Mononuclear cell (primary cell): ENCODE measurements around the gene PRIM2. TPM values are rescaled to one million over a fixed set of nuclear protein-coding genes. Genes with fewer than 3 reads are reported as not detected.
"Not testable (repeated sequence)": the region's sequence is repeated elsewhere in the genome, so short reads cannot be mapped to it uniquely, and the experiment has no call there.

Experiments used
- H3K27me3 ChIP-seq: 2 replicates; pipeline ENCODE4 v1.6.0; 2011; ENCODE audit warnings: low read length, control low read depth; ENCODE audit not compliant: insufficient read depth
- H3K4me1 ChIP-seq: 2 replicates; pipeline ENCODE4 v1.5.1; 2011; ENCODE audit warnings: mild to moderate bottlenecking, low read length, control low read depth; ENCODE audit not compliant: insufficient read depth
- H3K4me3 ChIP-seq: 2 replicates; pipeline ENCODE4 v1.5.1; 2011; ENCODE audit warnings: mild to moderate bottlenecking, low read length, moderate library complexity
- H3K9me3 ChIP-seq: 2 replicates; pipeline ENCODE4 v1.5.1; 2011; ENCODE audit warnings: low read depth, mild to moderate bottlenecking, control low read depth, low read length
- total RNA-seq: library from RNA; depleted of rRNA; stranded (reverse); fragments of >200 nt; gene quantifications from one replicate; pipeline ENCODE4 v1.2.3, GENCODE V29; 2012

The PRIM2 gene
- total RNA-seq, 1 donor: 11.3 TPM

DNA sequence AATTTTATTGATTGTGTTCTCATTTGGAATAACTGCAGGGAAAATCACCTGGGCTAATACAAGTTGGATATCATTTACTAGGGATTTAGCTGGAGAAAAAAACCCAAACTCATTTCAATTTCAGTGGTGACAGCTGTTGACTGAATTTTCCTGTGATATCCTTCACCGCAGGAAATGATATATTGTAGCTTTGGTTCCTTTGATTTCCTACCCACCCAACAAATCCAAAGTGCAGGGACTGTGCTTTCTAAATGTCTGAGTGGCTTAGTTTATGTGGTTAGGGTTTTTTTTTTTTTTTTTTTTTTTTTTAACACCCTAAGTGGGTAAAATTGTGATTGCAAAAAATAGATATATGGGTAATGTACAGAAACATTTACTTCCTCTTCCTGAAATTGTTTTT is 203.7 kb downstream of the PRIM2 start:
- H3K9me3 ChIP-seq, H3K27me3 ChIP-seq, H3K4me3 ChIP-seq, H3K4me1 ChIP-seq: not testable (repeated sequence)

DNA sequence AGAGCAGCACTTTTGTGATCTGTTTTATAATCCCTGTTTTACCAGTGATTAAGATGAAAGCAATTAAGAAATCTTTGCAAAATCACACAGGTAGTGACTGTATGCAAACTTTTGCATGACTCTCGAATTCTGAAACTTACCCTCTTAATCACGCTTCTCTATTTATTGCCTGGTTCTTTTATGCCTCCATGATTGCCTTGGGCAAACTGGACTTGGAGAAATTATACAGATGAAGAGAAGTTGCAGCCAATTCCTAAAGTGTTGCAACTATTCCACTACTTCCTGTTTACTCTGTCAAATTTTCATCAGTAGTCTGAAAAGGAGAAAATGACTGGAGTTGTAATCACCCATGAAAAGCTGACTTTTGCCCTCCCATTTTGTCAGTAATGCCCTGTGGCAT is 205.8 kb downstream of the PRIM2 start:
- H3K27me3 ChIP-seq, H3K9me3 ChIP-seq, H3K4me3 ChIP-seq, H3K4me1 ChIP-seq: not testable (repeated sequence)

DNA sequence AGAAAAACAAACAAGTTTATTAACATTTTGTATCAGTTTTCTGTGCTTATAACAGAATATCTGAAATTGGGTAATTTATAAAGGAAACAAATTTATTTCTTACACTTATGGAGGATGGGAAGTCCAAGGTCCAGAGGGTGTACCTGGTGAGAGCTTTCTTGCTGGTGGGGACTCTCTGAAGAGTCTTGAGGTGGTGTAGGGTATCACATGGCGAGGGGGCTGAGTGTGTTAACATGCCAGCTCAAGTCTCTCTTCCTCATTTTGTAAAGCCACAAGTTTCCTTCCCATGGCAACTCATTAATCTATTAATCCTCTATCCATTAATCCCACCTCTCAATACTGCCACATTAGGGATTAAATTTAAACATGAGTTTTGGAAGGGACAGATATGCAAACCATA is 212.3 kb downstream of the PRIM2 start:
- H3K9me3 ChIP-seq, H3K4me1 ChIP-seq, H3K27me3 ChIP-seq, H3K4me3 ChIP-seq: not testable (repeated sequence)

DNA sequence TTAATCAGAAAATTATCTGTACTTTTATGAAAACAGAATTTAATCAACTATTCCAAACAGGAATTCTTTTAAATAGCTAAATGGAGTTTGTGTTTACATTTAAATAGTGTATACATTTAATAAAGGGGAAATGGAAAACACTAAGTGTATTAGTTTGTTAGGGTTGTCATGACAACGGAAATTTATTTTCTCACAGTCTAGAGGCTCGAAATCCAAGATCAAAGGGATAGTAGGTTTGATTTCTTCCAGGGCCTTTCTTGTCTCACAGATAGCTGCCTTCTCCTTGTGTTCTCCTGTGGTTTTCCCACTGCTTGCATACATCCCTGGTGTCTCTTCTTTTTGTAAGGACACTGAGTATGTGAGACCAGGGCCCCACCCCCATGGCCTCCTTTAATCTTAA is 215.2 kb downstream of the PRIM2 start:
- not testable (repeated sequence) for H3K27me3 ChIP-seq, H3K9me3 ChIP-seq, H3K4me1 ChIP-seq, H3K4me3 ChIP-seq

DNA sequence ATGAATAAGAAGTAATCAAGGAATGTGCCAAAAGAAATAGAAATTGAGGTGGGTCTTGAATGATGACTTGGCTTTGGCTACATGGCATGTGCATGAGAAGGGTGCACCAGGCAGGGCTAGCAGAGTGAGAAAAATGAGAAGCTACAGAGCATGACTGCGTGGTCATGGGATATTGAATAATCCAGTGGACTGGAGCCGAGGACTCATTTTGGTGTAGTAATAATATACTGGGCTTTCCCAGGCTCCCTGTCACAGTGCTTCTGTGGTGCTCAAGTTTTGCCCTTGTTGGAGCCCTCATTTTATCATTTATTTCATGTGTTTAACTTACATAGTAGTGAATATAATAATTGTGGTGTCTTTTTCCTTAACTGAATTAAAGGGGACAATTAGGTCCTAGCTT is 217.7 kb downstream of the PRIM2 start:
- not testable (repeated sequence) for H3K9me3 ChIP-seq, H3K27me3 ChIP-seq, H3K4me3 ChIP-seq, H3K4me1 ChIP-seq

DNA sequence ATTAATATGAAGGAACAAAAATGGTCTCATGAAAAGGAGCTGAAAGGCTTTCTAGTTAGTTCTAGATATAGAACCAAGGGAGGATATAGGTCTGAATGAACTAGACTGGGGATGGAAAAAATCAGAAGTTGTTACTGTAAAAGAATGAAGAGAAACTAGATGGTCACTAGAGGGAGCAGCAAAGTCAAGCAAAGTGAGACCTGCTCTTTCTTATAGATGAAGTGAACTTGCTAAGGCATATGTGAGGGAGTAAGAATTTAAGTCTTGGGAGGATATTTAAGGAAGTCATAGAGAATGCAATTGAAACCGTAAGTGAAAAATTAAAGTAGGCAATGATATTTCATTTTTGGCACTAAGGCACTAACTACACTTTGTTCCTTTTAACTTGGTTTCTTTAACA is 218.6 kb downstream of the PRIM2 start:
- H3K9me3 ChIP-seq, H3K4me3 ChIP-seq, H3K4me1 ChIP-seq, H3K27me3 ChIP-seq: not testable (repeated sequence)

DNA sequence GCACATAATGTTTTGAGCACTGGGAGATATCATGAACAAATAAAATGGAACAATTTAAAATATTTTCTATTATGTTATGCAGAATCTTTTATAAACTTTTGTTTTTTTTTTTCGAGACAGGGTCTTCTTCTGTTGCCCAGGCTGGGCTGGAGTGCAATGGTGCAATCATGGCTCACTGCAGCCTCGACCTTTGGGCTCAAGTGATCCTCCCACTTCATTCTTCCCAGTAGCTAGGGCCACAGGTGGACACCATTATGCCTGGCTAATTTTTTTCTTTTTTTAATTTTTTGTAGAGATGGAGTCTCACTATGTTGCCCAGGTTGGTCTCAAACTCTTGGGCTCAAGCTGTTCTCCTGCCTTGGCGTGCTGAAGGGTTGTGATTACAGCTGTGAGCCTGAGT is 220.5 kb downstream of the PRIM2 start:
- not testable (repeated sequence) for H3K9me3 ChIP-seq, H3K27me3 ChIP-seq, H3K4me1 ChIP-seq

DNA sequence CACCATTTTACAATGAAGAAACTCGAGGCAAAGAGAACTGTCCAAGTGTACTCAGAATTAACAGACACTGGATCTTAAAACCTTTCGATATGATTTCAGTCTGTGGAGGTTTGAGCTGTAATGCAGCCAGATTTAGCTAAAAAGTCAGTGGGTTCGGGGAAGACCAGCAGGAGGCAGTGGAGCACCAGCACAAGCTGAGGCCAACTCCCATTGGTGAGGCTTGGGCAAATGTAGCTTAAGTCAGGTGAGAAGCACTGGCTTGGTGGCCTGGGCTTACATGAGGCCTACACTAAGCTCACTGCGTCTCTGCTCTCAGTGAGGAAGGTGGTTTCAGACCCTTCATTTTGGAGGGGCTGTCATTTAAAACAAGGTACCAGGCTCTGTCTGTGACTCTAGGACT is 234.5 kb downstream of the PRIM2 start:
- H3K4me3 ChIP-seq, H3K4me1 ChIP-seq, H3K9me3 ChIP-seq, H3K27me3 ChIP-seq: not testable (repeated sequence)

More for the DNA sequence above, 220.5 kb downstream of the PRIM2 start:
- H3K4me3 ChIP-seq: not testable (repeated sequence)

DNA sequence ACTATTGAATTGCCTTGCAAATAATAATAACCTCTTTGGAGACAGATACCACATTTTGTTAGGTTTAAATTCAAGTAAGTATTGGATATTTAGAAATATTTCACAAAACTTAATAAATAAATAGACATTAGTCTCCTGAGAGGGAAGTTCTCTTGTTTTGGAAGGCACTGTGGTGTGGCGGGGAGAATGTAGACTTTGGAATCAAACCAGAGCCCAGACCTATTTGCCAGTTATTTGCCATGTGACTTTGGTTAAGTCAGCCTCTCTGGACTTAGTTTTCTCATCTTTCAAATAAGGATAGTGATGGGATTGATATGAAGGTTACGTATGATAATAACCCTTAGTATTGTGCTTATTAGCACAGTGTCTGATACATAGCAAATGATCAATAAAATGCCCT is 240.4 kb downstream of the PRIM2 start:
- not testable (repeated sequence) for H3K9me3 ChIP-seq, H3K27me3 ChIP-seq, H3K4me3 ChIP-seq, H3K4me1 ChIP-seq

DNA sequence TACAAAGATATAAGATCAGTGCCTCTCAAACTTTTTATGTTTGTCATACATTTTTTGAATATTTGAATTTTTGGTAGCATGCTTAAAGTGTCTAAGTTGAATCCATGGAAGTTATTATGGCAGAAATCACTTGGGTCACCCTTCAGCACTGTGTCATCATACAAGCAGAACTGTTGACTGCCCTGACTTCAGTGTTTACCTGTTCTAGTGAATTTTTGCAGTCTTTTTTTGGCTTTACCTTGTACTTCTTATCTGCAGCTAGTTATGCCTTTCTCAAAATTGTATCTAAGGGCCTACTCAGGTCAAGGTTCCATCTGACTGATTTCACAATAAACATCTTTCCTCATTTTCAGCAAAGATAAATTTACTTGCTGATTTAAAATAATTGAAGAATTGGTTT is 241.7 kb downstream of the PRIM2 start:
- not testable (repeated sequence) for H3K4me3 ChIP-seq, H3K9me3 ChIP-seq, H3K27me3 ChIP-seq, H3K4me1 ChIP-seq

DNA sequence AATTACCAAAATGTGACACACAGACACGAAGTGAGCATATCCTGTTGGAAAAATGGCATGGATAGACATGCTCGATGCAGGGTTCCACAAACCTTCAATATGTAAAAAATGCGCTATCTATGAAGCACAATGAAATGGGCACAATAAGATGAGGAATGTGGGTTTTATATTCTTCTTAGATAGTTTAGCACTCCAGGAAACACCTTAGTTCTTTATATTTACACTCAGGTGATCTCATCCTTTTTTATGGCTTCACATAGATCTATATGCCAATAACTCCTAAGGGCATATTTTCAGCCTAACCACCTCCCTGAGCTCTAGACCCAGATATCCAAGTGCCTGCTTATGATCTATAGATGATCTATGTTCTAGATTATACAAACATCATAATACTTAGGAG is 244.8 kb downstream of the PRIM2 start:
- H3K4me3 ChIP-seq, H3K9me3 ChIP-seq, H3K4me1 ChIP-seq, H3K27me3 ChIP-seq: not testable (repeated sequence)

DNA sequence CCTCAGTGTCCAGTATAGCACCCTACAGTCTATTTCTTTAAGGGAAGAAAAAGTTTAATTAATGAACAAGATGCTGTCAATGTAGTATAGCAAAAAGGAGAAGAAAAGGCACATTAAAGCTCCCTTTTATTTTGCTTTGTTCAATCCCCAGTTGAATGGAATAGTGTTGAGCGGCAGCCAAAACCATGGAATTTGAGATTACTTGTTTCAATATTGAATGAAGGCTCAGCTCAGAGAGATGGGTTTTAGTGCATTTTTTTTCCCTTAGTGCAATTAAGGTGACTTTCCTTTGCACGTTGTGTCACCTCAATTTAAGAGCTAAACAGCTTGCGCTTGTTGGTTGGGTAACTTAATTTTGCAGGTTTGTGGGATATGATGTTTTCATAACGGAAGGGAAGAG is 254.7 kb downstream of the PRIM2 start:
- H3K9me3 ChIP-seq, H3K4me1 ChIP-seq, H3K27me3 ChIP-seq, H3K4me3 ChIP-seq: not testable (repeated sequence)

DNA sequence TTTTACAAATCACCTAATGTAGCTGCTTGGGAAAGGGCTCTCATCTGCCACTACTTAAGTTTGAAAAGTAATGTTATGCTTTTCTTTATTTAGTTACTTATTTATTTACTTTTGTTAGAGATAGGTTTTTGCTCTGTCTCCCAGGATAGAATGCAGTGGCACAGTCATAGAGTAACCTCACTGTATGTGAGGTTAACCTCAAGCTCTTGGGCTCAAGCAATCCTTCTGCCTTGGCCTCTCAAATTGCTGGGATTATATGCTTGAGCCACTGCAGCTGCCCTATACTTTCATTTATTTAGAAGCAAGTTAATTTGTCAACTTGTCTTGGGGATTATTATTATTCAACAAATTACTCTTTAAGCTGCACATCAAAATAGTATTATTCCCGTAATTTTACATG is 255.4 kb downstream of the PRIM2 start:
- not testable (repeated sequence) for H3K9me3 ChIP-seq

DNA sequence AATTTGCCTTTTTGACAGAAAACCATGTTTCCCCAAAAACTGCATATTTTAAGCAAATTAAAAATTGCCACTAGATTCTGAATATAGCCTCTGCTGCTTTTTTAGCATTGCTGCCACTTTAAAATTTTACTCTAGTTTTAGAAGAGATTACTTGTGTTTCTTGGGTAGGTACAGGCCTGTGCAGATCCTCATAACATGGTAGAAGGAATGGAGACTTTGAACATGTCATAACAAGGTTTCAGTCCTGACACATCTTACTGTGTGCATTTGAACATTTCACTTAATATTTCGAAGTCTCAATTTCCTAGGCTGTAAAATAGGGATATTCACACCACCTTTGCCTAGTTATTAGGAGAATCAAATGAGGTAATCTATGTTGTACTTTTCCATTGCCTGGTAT is 259.6 kb downstream of the PRIM2 start:
- not testable (repeated sequence) for H3K4me3 ChIP-seq, H3K4me1 ChIP-seq, H3K9me3 ChIP-seq, H3K27me3 ChIP-seq

More for the DNA sequence above, 255.4 kb downstream of the PRIM2 start:
- not testable (repeated sequence) for H3K4me3 ChIP-seq, H3K4me1 ChIP-seq, H3K27me3 ChIP-seq

DNA sequence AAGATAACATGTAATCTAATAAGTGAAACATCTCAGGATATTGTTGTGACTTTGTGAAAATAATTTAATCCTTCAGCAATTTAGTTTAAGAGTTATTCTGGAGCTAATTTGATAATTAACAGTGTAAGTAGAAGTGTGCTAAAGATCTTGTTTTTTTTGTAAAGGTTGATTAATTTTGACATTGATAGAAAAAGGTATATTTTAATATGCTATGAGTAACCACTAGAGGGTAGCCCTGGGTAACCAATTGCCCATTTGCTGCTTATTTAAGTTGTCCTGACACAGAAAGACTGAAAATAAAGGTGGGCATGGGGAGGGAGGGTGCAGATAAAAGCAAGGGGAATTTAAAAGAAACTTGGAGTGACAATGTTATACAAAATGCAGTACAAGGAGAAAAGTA is 262.1 kb downstream of the PRIM2 start:
- not testable (repeated sequence) for H3K9me3 ChIP-seq, H3K4me3 ChIP-seq, H3K4me1 ChIP-seq, H3K27me3 ChIP-seq

DNA sequence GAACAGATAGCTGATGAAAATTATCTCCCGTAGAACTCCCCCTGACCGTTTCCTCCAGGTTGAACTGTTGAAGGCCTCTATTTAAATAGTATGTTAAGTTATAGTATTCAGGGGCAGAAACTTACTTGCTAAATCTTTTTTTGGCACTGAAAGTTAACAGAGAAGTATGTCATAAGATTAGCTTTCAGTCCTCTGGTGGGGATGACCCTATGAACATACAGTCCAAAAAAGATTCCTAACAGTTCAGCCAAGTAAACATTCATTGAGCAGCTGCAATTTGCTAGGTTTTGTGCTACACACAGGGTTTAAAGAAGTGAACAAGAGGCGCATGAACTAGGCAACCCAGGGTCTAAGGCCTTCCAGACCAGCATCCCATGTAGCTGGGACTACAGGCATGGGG is 264.2 kb downstream of the PRIM2 start:
- H3K4me1 ChIP-seq, H3K9me3 ChIP-seq, H3K4me3 ChIP-seq, H3K27me3 ChIP-seq: not testable (repeated sequence)

DNA sequence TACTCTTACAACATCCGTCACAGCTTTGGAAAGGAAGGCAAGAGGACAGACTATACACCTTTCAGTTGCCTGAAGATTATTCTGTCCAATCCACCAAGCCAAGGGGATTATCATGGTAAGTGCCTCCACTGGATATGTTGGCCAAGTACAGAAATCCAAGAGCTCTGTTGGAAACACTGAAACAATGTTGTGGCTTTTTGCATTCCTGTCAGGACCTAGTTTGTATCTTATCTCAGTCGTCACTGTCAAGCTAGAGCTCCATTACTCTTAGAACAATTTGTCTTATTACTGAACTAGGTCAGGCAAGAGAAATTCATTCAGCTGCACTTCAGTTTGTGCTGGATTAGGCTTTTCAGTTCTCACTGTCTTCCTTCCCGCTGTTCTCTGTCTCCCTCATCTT is 283.7 kb downstream of the PRIM2 start:
- H3K27me3 ChIP-seq, H3K4me3 ChIP-seq, H3K4me1 ChIP-seq, H3K9me3 ChIP-seq: not testable (repeated sequence)
